ENCODE results near the gene NUDT17.
"Not testable (repeated sequence)": the region's sequence is repeated elsewhere in the genome, so short reads cannot be mapped to it uniquely, and the experiment has no call there.

The NUDT17 gene

GRCh38 chr1:145806844-145807243 is 38.6 kb upstream of the NUDT17 start:
- TF ChIP-seq CTCF (IDR thresholded peaks at IDR 0.05; ENCODE audit: extremely low read depth, insufficient read depth, missing control alignments): no peak
- DNase-seq (ENCODE audit: low spot score): no peak
- in situ Hi-C loops (cut with MboI; ENCODE audit: low pct_unique_long_range_greater_than_20kb, low sequenced_read_pairs, unreplicated experiment): no loop called here

GRCh38 chr1:145812977-145813810 is 32.2 kb upstream of the NUDT17 start:
- DNase-seq (ENCODE audit: low spot score): not testable (repeated sequence)

GRCh38 chr1:145818095-145818494 is 27.3 kb upstream of the NUDT17 start:
- DNase-seq (ENCODE audit: low spot score); in situ Hi-C loops (cut with MboI; ENCODE audit: low pct_unique_long_range_greater_than_20kb, low sequenced_read_pairs, unreplicated experiment): not testable (repeated sequence)

More at GRCh38 chr1:145812977-145813810, 32.2 kb upstream of the NUDT17 start:
- in situ Hi-C loops (cut with MboI; ENCODE audit: low pct_unique_long_range_greater_than_20kb, low sequenced_read_pairs, unreplicated experiment): not testable (repeated sequence)

GRCh38 chr1:145822779-145823331 is 22.6 kb upstream of the NUDT17 start:
- in situ Hi-C loops (cut with MboI; ENCODE audit: low pct_unique_long_range_greater_than_20kb, low sequenced_read_pairs, unreplicated experiment); DNase-seq (ENCODE audit: low spot score): not testable (repeated sequence)

- DNase-seq (ENCODE audit: low spot score): peak; percentile 90
- TF ChIP-seq CTCF (IDR thresholded peaks at IDR 0.05; ENCODE audit: extremely low read depth, insufficient read depth, missing control alignments): no peak
- in situ Hi-C loops (cut with MboI; ENCODE audit: low pct_unique_long_range_greater_than_20kb, low sequenced_read_pairs, unreplicated experiment): no loop called here
These were observed 21.6 kb upstream of the NUDT17 start, which contains the start of the genes POLR3C and RNF115 for GRCh38 chr1:145823565-145824498. POLR3C (plus strand) TSS chr1:145824200; CDS start chr1:145825777, 1,577 bp downstream. RNF115 (minus strand) TSS chr1:145824095; CDS start chr1:145823873, 222 bp downstream.

- in situ Hi-C loops (cut with MboI; ENCODE audit: low pct_unique_long_range_greater_than_20kb, low sequenced_read_pairs, unreplicated experiment): no loop called here
- TF ChIP-seq CTCF (IDR thresholded peaks at IDR 0.05; ENCODE audit: extremely low read depth, insufficient read depth, missing control alignments): no peak
- peak; percentile 37 for DNase-seq (ENCODE audit: low spot score)
These were observed 21.0 kb upstream of the NUDT17 start for GRCh38 chr1:145824499-145824842.

- TF ChIP-seq CTCF (IDR thresholded peaks at IDR 0.05; ENCODE audit: extremely low read depth, insufficient read depth, missing control alignments): no peak
- DNase-seq (ENCODE audit: low spot score): no peak
- in situ Hi-C loops (cut with MboI; ENCODE audit: low pct_unique_long_range_greater_than_20kb, low sequenced_read_pairs, unreplicated experiment): no loop called here
These were observed 19.4 kb upstream of the NUDT17 start for GRCh38 chr1:145826030-145826429.
